PC-3 (cell line): Measurements from ENCODE around the gene CERS1.

Experiments
- CTCF ChIP-seq: fragments of 300-600 bp; sonication (generic); conservative IDR thresholded peaks from 2 replicates; pipeline ENCODE4 v1.5.1; 2017; ENCODE audit warnings: antibody characterized with exemption, low read depth, mild to moderate bottlenecking, low read length
- EZH2 ChIP-seq: fragments of 300-600 bp; sonication (generic); IDR thresholded peaks from one replicate; pipeline ENCODE4 v1.6.1; 2017; ENCODE audit warnings: antibody characterized with exemption, mild to moderate bottlenecking, low read length; ENCODE audit not compliant: unreplicated experiment

- TF ChIP-seq CTCF, result no peak
- no peak for TF ChIP-seq EZH2
These were observed 46.0 kb downstream of the CERS1 start for GRCh38 chr19:18849838-18850400.
